ENCODE results near the gene MCC. TPM values are rescaled to one million over a fixed set of nuclear protein-coding genes. Genes with fewer than 3 reads are reported as not detected.

The MCC gene
- total and polyA plus RNA-seq, 2 donors (not counting 1 experiment from before 2014, with no cell fraction given), result 0.09 to 0.32 TPM

DNA sequence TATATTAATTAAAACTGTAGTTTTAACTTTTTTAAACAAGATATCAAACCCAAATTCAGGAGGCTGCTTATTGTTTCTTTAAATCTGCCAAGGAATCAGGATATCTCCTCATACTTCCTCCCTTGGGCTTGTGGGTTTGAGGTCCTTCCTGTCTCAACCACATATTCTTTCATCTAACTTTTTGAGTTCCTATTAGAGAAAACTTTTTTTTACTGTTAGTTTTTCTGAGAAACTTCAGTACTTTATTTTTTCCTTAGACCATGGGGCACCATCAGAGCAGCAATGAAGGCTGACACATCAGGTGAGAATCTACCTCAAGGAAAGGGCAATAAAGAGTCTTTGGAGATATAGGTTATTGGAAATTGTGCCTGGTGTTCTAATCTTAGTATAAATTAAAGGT, 110.2 kb downstream of the MCC start:
- intact Hi-C loops (cut with micrococcal nuclease), result loop anchor here (5.0 kb wide), 1 partner anchor 381 kb away; no protein-coding TSS in a partner anchor
- H3K9me3 Mint-ChIP-seq (ENCODE audit: insufficient read depth), result no peaks in the 10 kb centered on the region
- ChIA-PET CTCF (interaction anchor here (1.0 to 2.7 kb wide), 4 partner anchors 133 to 230 kb away, joined by 3 to 22 read pairs (median 10); no protein-coding TSS in a partner anchor), POLR2A (no interaction called here)
- Histone ChIP-seq H3K27ac (ENCODE audit: low read length in 2 of 2) (no peak overlapping the region), H3K4me2 (replicated peaks; ENCODE audit: low read depth, low read length, poor library complexity, severe bottlenecking) (no peak overlapping the region), H3K4me3 (ENCODE audit: control extremely low read depth in 1 of 5, extremely low read depth in 1 of 5, insufficient read depth in 1 of 5, low read depth in 2 of 5, low read length in 4 of 5) (no peak overlapping the region), H2AFZ (ENCODE audit: insufficient read depth, low read depth, low read length, poor library complexity, severe bottlenecking) (no peak overlapping the region), H3K4me1 (ENCODE audit: control insufficient read depth in 2 of 2, insufficient read depth in 2 of 2, low read length in 2 of 2) (peaks cover 11 to 13% of the 10 kb centered on the region in 2 donors), H3K27me3 (replicated peaks in 1 of 4; ENCODE audit: control extremely low read depth in 1 of 4, control insufficient read depth in 3 of 4, insufficient read depth in 4 of 4, low read length in 3 of 4) (peaks cover 0 to 9% (median 3%) of the 10 kb centered on the region in 4 experiments), H3K36me3 (replicated peaks in 1 of 2; ENCODE audit: control extremely low read depth in 1 of 2, control insufficient read depth in 1 of 2, extremely low read depth in 1 of 2, insufficient read depth in 2 of 2, low read length in 1 of 2) (no peaks in the 10 kb centered on the region), H3K9me3 (ENCODE audit: control extremely low read depth in 1 of 3, control insufficient read depth in 2 of 3, insufficient read depth in 1 of 3, low read length in 2 of 3) (no peaks in the 10 kb centered on the region), H3K79me2 (ENCODE audit: control insufficient read depth, insufficient read depth, low read length) (no peaks in the 10 kb centered on the region), H3K9ac (ENCODE audit: low read length) (no peak overlapping the region), H4K20me1 (ENCODE audit: control insufficient read depth, insufficient read depth, low read length, poor library complexity, severe bottlenecking) (no peaks in the 10 kb centered on the region)
- H3K27ac Mint-ChIP-seq, result no peak overlapping the region
- TF ChIP-seq EZH2 (IDR thresholded peaks at IDR 0.05; ENCODE audit: borderline replicate concordance, insufficient read depth, low read depth, low read length, poor library complexity, severe bottlenecking) (no peak), CTCF (IDR thresholded peaks at IDR 0.05) (no peak)
- no peak for ATAC-seq (ENCODE audit: low read depth)
- peaks cover 9% of the 10 kb centered on the region for H3K4me1 Mint-ChIP-seq
- peaks cover 28% of the 10 kb centered on the region for H3K27me3 Mint-ChIP-seq
- H3K4me3 Mint-ChIP-seq, result no peak overlapping the region
- no peak for DNase-seq

DNA sequence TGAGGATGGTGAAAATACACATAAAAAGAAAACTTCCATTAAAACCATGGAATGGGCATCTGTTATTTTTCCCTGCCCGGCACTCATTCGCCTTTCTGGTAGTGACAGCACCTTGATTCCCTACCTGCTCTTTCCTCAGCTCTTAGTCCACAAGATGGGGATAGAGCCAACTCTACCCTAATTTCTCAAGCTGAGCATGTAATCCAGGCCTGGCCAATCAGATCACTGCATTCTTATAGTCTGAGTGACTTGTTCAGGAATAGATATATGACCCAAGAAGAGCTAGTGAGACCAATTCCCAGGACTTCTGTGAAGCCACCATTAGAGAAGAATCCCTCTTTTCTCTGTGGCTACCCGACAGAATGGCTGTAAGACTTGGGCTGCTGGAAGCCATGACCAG, 111.6 kb downstream of the MCC start:
- H3K4me3 ChIP-seq (ENCODE audit: control extremely low read depth in 1 of 5, extremely low read depth in 1 of 5, insufficient read depth in 1 of 5, low read depth in 2 of 5, low read length in 4 of 5), result no peak overlapping the region
- no peaks in the 10 kb centered on the region for H4K20me1 ChIP-seq (ENCODE audit: control insufficient read depth, insufficient read depth, low read length, poor library complexity, severe bottlenecking)
- H3K36me3 ChIP-seq (replicated peaks in 1 of 2; ENCODE audit: control extremely low read depth in 1 of 2, control insufficient read depth in 1 of 2, extremely low read depth in 1 of 2, insufficient read depth in 2 of 2, low read length in 1 of 2), result no peaks in the 10 kb centered on the region
- no peak overlapping the region for H3K27ac ChIP-seq (ENCODE audit: low read length in 2 of 2)
- Mint-ChIP-seq H3K27me3 (peaks cover 25% of the 10 kb centered on the region), H3K27ac (no peak overlapping the region), H3K4me3 (no peak overlapping the region), H3K9me3 (ENCODE audit: insufficient read depth) (no peaks in the 10 kb centered on the region), H3K4me1 (peaks cover 9% of the 10 kb centered on the region)
- no peak overlapping the region for H3K9ac ChIP-seq (ENCODE audit: low read length)
- intact Hi-C loops (cut with micrococcal nuclease), result loop anchor here (5.0 kb wide), 1 partner anchor 379 kb away; no protein-coding TSS in a partner anchor
- H3K79me2 ChIP-seq (ENCODE audit: control insufficient read depth, insufficient read depth, low read length), result no peaks in the 10 kb centered on the region
- CTCF ChIA-PET, result interaction anchor here (0.9 kb wide), 1 partner anchor 229 kb away, joined by 3 read pairs; no protein-coding TSS in a partner anchor
- no peak for TF ChIP-seq EZH2 (IDR thresholded peaks at IDR 0.05; ENCODE audit: borderline replicate concordance, insufficient read depth, low read depth, low read length, poor library complexity, severe bottlenecking)
- TF ChIP-seq CTCF (IDR thresholded peaks at IDR 0.05), result no peak
- no peak overlapping the region for H2AFZ ChIP-seq (ENCODE audit: insufficient read depth, low read depth, low read length, poor library complexity, severe bottlenecking)
- H3K27me3 ChIP-seq (replicated peaks in 1 of 4; ENCODE audit: control extremely low read depth in 1 of 4, control insufficient read depth in 3 of 4, insufficient read depth in 4 of 4, low read length in 3 of 4), result peaks cover 0 to 5% (median under 1%) of the 10 kb centered on the region in 4 experiments
- no peak for ATAC-seq (ENCODE audit: low read depth)
- H3K4me2 ChIP-seq (replicated peaks; ENCODE audit: low read depth, low read length, poor library complexity, severe bottlenecking), result no peak overlapping the region
- H3K9me3 ChIP-seq (ENCODE audit: control extremely low read depth in 1 of 3, control insufficient read depth in 2 of 3, insufficient read depth in 1 of 3, low read length in 2 of 3), result no peaks in the 10 kb centered on the region
- POLR2A ChIA-PET, result no interaction called here
- WGBS (ENCODE audit: insufficient coverage), result 92% methylated on average over 3 of the region's 3 CpGs
- peaks cover 11 to 13% of the 10 kb centered on the region in 2 donors for H3K4me1 ChIP-seq (ENCODE audit: control insufficient read depth in 2 of 2, insufficient read depth in 2 of 2, low read length in 2 of 2)
- no peak for DNase-seq

Measured in B cell (primary cell).